ENCODE results near the gene RXFP4. TPM values are rescaled to one million over a fixed set of nuclear protein-coding genes. Genes with fewer than 3 reads are reported as not detected.
A peak's percentile ranks its signal among the peaks of the same experiment; 100 is the strongest.

Gene RXFP4
- total RNA-seq, 1 experiment from 2014 or later: not detected

GRCh38 chr1:155954645-155955044, 13.2 kb downstream of the RXFP4 start:
- H3K36me3 Mint-ChIP-seq (ENCODE audit: insufficient read depth, unreplicated experiment): peaks cover 82% of the 10 kb centered on the region
- no peak for TF ChIP-seq CTCF (IDR thresholded peaks at IDR 0.05; ENCODE audit: unreplicated experiment)
- H3K4me3 Mint-ChIP-seq (ENCODE audit: low read depth, unreplicated experiment): no peak overlapping the region
- CTCF ChIA-PET: interaction anchor here (0.6 to 0.9 kb wide), 3 partner anchors 23 to 1032 kb away, joined by 3 to 4 read pairs (median 3); no protein-coding TSS in a partner anchor
- no peak for DNase-seq
- H3K9me3 Mint-ChIP-seq (ENCODE audit: low read depth, unreplicated experiment): no peaks in the 10 kb centered on the region
- no peaks in the 10 kb centered on the region for H3K27me3 Mint-ChIP-seq (ENCODE audit: unreplicated experiment)
- no peak overlapping the region for H3K27ac Mint-ChIP-seq (ENCODE audit: unreplicated experiment)
- no TSS peak for BruUV-seq (replicated peaks)
- intact Hi-C loops (cut with micrococcal nuclease; ENCODE audit: unreplicated experiment): no loop called here
- no peaks in the 10 kb centered on the region for H3K4me1 Mint-ChIP-seq (ENCODE audit: low read depth, unreplicated experiment)

GRCh38 chr1:155957411-155957915, 16.0 kb downstream of the RXFP4 start:
- BruUV-seq (replicated peaks): no TSS peak
- intact Hi-C loops (cut with micrococcal nuclease; ENCODE audit: unreplicated experiment): no loop called here
- no peak for TF ChIP-seq CTCF (IDR thresholded peaks at IDR 0.05; ENCODE audit: unreplicated experiment)
- H3K36me3 Mint-ChIP-seq (ENCODE audit: insufficient read depth, unreplicated experiment): peaks cover 82% of the 10 kb centered on the region
- no peak overlapping the region for H3K4me3 Mint-ChIP-seq (ENCODE audit: low read depth, unreplicated experiment)
- CTCF ChIA-PET: interaction anchor here (0.7 to 2.7 kb wide), 4 partner anchors 19 to 74 kb away, joined by 3 to 10 read pairs (median 4); partner anchors contain the start of gene ARHGEF2
- no peak overlapping the region for H3K27ac Mint-ChIP-seq (ENCODE audit: unreplicated experiment)
- peaks cover 27% of the 10 kb centered on the region for H3K4me1 Mint-ChIP-seq (ENCODE audit: low read depth, unreplicated experiment)
- no peaks in the 10 kb centered on the region for H3K9me3 Mint-ChIP-seq (ENCODE audit: low read depth, unreplicated experiment)
- no peaks in the 10 kb centered on the region for H3K27me3 Mint-ChIP-seq (ENCODE audit: unreplicated experiment)
- DNase-seq: no peak

GRCh38 chr1:155960081-155960745, 18.8 kb downstream of the RXFP4 start:
- Mint-ChIP-seq H3K4me1 (ENCODE audit: low read depth, unreplicated experiment) (peaks cover 34% of the 10 kb centered on the region), H3K4me3 (ENCODE audit: low read depth, unreplicated experiment) (no peak overlapping the region), H3K9me3 (ENCODE audit: low read depth, unreplicated experiment) (no peaks in the 10 kb centered on the region), H3K27ac (ENCODE audit: unreplicated experiment) (peak overlapping the region; percentile 98), H3K36me3 (ENCODE audit: insufficient read depth, unreplicated experiment) (peaks cover 77% of the 10 kb centered on the region), H3K27me3 (ENCODE audit: unreplicated experiment) (no peaks in the 10 kb centered on the region)
- DNase-seq: no peak
- CTCF ChIA-PET: interaction anchor here (0.9 kb wide), 1 partner anchor 43 kb away, joined by 3 read pairs; no protein-coding TSS in a partner anchor
- no TSS peak for BruUV-seq (replicated peaks)
- intact Hi-C loops (cut with micrococcal nuclease; ENCODE audit: unreplicated experiment): no loop called here
- no peak for TF ChIP-seq CTCF (IDR thresholded peaks at IDR 0.05; ENCODE audit: unreplicated experiment)

GRCh38 chr1:155961937-155962336, 20.5 kb downstream of the RXFP4 start:
- Mint-ChIP-seq H3K4me3 (ENCODE audit: low read depth, unreplicated experiment) (peak overlapping the region; percentile 66), H3K27ac (ENCODE audit: unreplicated experiment) (peak overlapping the region; percentile 98), H3K27me3 (ENCODE audit: unreplicated experiment) (no peaks in the 10 kb centered on the region), H3K9me3 (ENCODE audit: low read depth, unreplicated experiment) (no peaks in the 10 kb centered on the region), H3K36me3 (ENCODE audit: insufficient read depth, unreplicated experiment) (peaks cover 80% of the 10 kb centered on the region), H3K4me1 (ENCODE audit: low read depth, unreplicated experiment) (peaks cover 34% of the 10 kb centered on the region)
- peak; percentile 86 for DNase-seq
- BruUV-seq (replicated peaks): no TSS peak
- CTCF ChIA-PET: interaction anchor here (0.9 to 1.5 kb wide), 5 partner anchors 13 to 105 kb away, joined by 3 to 8 read pairs (median 4); partner anchors contain the start of gene ARHGEF2
- TF ChIP-seq CTCF (IDR thresholded peaks at IDR 0.05; ENCODE audit: unreplicated experiment): peak; percentile 59
- intact Hi-C loops (cut with micrococcal nuclease; ENCODE audit: unreplicated experiment): loop anchor here (2.0 kb wide), 1 partner anchor 27 kb away; no protein-coding TSS in a partner anchor
